ENCODE data around the gene CMIP.

DNA sequence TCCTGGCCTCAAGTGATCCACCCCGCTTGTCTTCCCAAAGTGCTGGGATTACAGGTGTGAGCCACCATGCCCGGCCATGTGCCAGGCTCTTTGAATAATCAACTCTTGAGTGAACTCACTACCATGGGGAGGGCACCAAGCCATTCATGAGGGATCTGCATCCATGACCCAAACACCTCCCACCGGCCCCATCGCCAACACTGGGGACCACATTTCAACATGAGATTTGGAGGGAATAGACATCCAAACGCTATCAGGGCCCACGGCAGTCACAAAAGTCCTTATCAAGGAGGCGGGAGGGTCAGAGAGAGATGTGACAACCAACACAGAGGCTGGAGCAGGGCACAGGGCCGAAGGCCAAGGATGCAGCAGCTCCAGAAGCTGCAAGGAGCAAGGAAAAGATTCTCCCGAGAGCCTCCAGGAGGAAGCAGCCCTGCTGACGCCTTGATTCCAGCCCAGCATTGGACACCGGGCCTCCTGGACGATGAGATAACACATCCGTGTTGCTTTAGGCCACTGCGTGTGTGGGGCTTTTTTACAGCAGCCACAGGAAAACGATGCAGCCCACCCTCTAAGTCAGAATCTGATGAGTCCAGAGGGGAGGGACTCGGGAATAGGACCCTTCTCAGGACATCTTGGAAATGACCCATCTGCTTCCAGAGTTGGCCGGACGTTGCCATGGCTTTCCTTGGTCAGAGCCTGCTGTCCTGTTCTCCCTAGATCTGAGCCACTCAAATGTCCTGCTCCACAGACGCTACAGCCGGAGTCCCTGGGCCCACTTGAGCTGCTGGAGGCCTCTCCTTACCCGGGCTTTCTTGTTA lies 47.3 kb upstream of the CMIP start:
- no peak for TF ChIP-seq EP300 (IDR thresholded peaks at IDR 0.05)
- TF ChIP-seq, protein P1, sequence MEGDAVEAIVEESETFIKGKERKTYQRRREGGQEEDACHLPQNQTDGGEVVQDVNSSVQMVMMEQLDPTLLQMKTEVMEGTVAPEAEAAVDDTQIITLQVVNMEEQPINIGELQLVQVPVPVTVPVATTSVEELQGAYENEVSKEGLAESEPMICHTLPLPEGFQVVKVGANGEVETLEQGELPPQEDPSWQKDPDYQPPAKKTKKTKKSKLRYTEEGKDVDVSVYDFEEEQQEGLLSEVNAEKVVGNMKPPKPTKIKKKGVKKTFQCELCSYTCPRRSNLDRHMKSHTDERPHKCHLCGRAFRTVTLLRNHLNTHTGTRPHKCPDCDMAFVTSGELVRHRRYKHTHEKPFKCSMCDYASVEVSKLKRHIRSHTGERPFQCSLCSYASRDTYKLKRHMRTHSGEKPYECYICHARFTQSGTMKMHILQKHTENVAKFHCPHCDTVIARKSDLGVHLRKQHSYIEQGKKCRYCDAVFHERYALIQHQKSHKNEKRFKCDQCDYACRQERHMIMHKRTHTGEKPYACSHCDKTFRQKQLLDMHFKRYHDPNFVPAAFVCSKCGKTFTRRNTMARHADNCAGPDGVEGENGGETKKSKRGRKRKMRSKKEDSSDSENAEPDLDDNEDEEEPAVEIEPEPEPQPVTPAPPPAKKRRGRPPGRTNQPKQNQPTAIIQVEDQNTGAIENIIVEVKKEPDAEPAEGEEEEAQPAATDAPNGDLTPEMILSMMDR (IDR thresholded peaks at IDR 0.05): no peak
- TF ChIP-seq POLR2A (IDR thresholded peaks at IDR 0.05; ENCODE audit: low read depth): no peak

Data from esophagus muscularis mucosa (tissue), 4 donors.